Measurements from ENCODE around the gene TRAF7.

The TRAF7 gene

GRCh38 chr16:2148714-2149629 lies 6.6 kb upstream of the TRAF7 start:
- DNase-seq, result peak; percentile 25

GRCh38 chr16:2149630-2150417 lies 5.8 kb upstream of the TRAF7 start:
- DNase-seq, result peak; percentile 34

- DNase-seq, result peak; percentile 31
Observed at GRCh38 chr16:2150418-2151187, 5.0 kb upstream of the TRAF7 start.

DNA sequence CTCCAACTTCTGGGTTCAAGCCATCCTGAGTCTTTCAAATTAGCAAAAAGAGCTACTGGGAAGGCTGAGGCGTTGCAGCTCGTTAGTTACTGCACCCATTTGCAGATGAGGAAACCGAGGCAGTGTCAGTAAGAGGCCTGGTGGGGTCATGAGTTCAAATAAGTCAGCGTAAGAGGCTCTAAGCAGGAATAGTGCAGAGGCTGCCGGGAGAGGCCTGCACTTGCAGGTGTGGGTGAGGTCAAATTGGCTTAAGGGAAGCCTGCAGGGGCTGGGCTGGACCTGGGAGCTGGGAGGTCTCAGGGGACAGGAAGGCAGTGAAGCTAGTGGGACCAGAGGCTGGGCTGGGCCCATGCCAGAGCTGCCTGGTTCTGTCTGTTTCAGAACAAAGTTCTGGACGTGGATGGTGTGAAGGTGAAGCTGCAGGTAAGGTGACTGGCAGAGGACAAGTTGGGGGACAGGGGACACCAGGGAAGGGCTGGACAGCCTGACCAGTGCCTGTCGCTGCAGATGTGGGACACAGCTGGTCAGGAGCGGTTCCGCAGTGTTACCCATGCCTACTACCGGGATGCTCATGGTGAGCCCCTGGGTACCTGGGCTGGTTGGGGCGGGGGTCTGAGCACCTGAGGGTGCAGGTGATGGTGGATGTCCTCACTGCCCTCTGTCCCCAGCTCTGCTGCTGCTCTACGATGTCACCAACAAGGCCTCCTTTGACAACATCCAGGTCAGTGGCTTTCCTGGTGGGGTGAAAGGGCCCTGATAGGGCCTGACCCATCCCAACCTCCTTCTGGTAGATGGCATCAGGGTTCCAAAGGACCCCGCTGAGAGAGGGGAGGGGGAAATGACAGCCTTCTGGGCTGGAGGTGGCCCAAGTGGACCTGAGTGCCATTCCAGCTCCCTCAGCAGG lies 4.1 kb upstream of the TRAF7 start:
- DNase-seq, result peak; percentile 22

DNA sequence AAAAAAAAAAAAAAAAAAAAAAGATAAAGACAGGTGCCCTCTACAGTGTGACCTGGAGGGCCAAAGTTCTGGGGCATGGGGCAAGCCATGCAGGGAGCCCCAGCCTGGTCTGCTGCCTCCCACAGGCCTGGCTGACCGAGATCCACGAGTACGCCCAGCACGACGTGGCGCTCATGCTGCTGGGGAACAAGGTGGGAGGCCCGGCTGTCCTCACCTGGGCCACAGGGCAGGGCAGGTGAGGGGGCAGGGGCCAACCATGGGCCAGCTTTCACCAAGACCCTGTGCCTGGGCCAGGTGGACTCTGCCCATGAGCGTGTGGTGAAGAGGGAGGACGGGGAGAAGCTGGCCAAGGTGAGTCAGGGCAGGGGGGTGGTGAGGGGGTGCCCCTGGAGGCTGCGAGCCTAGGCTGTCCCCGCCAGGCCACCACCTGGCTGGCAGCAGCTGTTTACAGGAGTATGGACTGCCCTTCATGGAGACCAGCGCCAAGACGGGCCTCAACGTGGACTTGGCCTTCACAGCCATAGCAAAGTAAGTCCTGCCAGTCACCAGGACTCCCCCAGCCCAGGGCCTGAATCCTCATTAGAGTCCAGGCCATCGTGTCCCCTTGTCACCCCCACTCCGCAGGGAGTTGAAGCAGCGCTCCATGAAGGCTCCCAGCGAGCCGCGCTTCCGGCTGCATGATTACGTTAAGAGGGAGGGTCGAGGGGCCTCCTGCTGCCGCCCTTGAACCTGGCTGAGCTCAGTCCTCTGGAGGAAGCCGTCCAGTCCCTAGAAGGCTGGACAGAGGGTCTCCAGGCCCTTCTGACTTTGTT lies 2.7 kb upstream of the TRAF7 start:
- peak; percentile 59 for DNase-seq

DNA sequence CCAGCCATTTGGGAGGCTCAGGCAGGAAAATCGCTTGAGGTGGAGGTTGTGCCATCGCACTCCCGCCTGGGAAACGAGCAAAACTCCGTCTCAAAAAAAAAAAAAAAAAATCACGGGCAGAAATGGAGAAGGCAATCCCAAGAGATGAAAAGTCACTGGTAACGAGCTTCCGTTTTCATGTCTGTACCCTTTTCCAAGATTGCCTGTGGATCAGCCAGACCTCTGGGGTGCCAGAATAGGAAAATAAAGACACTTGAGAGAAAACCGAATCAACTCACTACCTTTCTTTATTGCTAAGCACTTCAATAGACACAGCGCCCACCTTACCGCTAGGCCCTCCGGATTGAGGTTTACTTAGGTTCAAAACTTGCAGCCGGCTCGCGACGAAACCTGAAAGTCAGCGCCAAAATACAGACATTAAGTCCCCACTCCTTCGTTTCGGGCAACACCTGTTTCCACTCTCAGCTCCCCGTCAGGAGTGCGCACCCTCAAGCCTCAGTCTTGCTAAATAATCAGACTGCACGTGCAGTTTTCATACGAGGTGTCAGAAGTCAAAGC lies 970 bp upstream of the TRAF7 start:
- DNase-seq, result no peak

GRCh38 chr16:2155977-2156848 lies 631 bp downstream of the TRAF7 start:
- DNase-seq, result no peak

GRCh38 chr16:2156849-2157224 lies 1.3 kb downstream of the TRAF7 start:
- DNase-seq, result no peak

- no peak for DNase-seq
Observed at GRCh38 chr16:2157480-2158261, 2.1 kb downstream of the TRAF7 start.

DNA sequence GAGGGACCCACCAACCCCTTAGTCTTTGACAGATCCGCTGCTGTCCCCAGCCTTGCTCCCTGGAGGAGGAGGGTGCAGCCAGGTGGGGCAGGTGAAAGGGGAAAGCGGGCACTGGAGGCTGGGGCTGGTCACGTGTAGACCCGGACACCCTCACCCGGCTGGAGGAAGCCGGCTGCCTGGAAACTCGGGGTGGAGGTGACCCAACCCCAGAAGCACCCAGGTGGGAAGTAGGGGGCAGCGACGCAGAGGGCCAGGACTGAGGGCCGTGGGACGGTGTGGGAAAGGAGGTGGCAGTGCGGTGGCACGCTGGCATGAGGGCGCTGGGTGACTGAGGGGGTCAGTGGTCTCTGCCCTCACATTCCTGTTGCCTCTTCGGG lies 2.7 kb downstream of the TRAF7 start:
- no peak for DNase-seq

GRCh38 chr16:2159175-2159838 lies 3.7 kb downstream of the TRAF7 start:
- DNase-seq, result no peak

DNA sequence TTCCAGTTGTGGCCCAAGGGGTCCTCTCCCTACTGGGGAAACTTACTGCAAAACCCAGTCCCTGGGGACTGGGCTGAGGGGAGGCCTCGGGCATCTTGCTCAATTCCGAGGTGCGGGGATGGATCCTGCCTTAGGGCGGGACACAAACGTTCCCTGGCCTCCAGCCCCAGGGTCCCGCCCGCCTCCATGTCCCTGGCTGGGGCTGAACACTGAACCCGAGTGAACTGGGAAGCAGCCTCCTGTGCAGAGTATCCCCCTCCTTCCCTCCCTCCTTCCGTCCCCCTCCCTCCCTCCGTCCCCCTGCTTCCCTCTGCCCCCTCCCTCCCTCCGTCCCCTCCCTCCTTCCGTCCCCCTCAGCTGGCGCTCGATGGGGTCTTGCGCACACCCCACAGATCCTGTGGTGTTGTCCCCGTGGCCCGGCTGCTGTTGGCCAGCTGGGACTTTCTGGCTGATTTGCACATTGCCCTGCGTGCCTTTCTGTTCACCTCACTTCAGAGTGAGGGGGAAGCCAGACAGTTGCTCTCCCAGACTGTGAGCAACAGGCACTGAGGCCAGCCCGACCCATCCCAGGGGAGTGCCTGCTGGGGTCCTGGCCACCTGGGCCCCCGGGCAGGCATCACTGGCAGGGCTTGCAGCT lies 5.5 kb downstream of the TRAF7 start:
- no peak for DNase-seq

- DNase-seq, result no peak
Observed at GRCh38 chr16:2161911-2162310, 6.3 kb downstream of the TRAF7 start.

GRCh38 chr16:2162676-2163118 lies 7.1 kb downstream of the TRAF7 start:
- DNase-seq, result no peak

DNA sequence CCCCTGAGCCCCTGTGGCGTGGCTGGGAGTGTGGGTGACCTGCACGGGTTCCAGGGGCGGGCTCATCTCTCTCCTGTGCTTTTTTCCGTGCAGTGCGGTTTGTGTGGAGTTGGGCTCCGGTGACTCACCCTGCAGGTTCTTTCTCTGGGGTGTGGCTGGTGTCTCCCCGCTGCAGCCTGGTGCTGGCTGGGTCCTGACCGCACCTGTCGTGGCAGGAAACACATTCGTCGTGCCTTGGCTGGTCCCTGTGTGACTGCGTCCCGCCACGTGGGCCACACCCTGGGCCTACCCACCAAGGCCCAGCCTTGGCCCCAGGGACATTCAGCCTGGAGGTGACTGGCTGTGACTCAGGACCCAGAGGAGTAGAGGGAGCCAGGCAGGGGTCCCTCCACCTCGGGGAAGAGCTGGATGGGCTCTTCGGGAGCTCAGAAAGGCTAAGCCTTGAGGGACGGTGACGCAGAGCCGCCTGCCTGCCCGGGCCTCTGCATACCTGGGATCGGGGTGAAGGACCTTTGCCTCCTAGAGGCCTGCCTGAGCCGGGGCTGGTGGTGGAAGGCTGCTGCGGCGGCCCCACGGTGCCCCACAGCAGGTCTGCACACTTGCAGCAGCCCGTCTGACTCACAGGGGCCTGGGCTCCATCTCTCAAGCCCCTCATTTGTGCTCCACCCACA lies 7.8 kb downstream of the TRAF7 start:
- DNase-seq, result no peak

- no peak for DNase-seq
Observed at GRCh38 chr16:2165861-2166260, 10.3 kb downstream of the TRAF7 start.

All from stimulated activated CD4-positive, alpha-beta T cell treated with anti-CD3 and anti-CD28 coated beads, Interleukin-4, amount 100 ng/mL, for 24 hours (primary cell).